OCI-LY3 (cell line): ENCODE results near the gene AIRE.

Experiments used
- H2AFZ ChIP-seq: fragments of 200-600, 300-600 bp; shearing (Covaris generic); 2 replicates; pipeline ENCODE4 v1.6.0; 2014; ENCODE audit warnings: antibody characterized with exemption, low read depth, low read length
- H3K27ac ChIP-seq: fragments of 200-600, 300-600 bp; sonication (generic); 2 replicates; pipeline ENCODE4 v1.5.1; 2014; ENCODE audit warnings: mild to moderate bottlenecking, low read length, moderate library complexity, mixed read lengths
- H3K27me3 ChIP-seq: fragments of 200-600, 300-600 bp; sonication (generic); 2 replicates; pipeline ENCODE4 v1.6.1; 2014; ENCODE audit warnings: low read depth, low read length, mixed read lengths
- H3K36me3 ChIP-seq: fragments of 200-600, 300-600 bp; sonication (generic); replicated peaks from 2 replicates; pipeline ENCODE3; 2014; ENCODE audit warnings: low read depth, low read length, mixed read lengths
- H3K4me1 ChIP-seq: fragments of 300-600, 200-600 bp; sonication (generic); 2 replicates; pipeline ENCODE4 v1.6.1; 2014; ENCODE audit warnings: low read length, mixed read lengths
- H3K4me2 ChIP-seq: fragments of 200-600, 300-600 bp; sonication (generic); 2 replicates; pipeline ENCODE4 v1.6.1; 2014; ENCODE audit warnings: low read length, mixed read lengths
- H3K4me3 ChIP-seq: fragments of 300-600, 200-600 bp; sonication (generic); 2 replicates; pipeline ENCODE4 v1.5.1; 2014; ENCODE audit warnings: antibody characterized with exemption, mild to moderate bottlenecking, low read length, moderate library complexity
- H3K79me2 ChIP-seq: fragments of 300-600, 200-600 bp; shearing (Covaris generic); 2 replicates; pipeline ENCODE4 v1.6.1; 2014; ENCODE audit warnings: mild to moderate bottlenecking, low read length, mixed read lengths
- H3K9ac ChIP-seq: fragments of 300-600, 200-600 bp; shearing (Covaris generic); 2 replicates; pipeline ENCODE4 v1.6.0; 2014; ENCODE audit warnings: mild to moderate bottlenecking, low read length, moderate library complexity
- H3K9me3 ChIP-seq: fragments of 200-600, 300-600 bp; shearing (Covaris generic); 2 replicates; pipeline ENCODE4 v1.6.1; 2014; ENCODE audit warnings: low read length, mixed read lengths; ENCODE audit not compliant: insufficient read depth
- H4K20me1 ChIP-seq: fragments of 200-600, 300-600 bp; sonication (generic); 2 replicates; pipeline ENCODE4 v1.6.1; 2016; ENCODE audit warnings: low read length, mixed read lengths; ENCODE audit not compliant: insufficient read depth
- EZH2phosphoT487 ChIP-seq: fragments of 200-600 bp; shearing (Covaris generic); IDR thresholded peaks from 2 replicates; pipeline ENCODE4 v1.6.1; 2018; ENCODE audit warnings: antibody characterized with exemption, mixed run types, low read depth
- TF ChIP-seq, protein P1 (sequence below): fragments of 200-600, 300-600 bp; sonication (generic); IDR thresholded peaks from 2 replicates; pipeline ENCODE4 v1.5.1; 2014; ENCODE audit warnings: antibody characterized with exemption, low read length, low read depth

AIRE gene

DNA sequence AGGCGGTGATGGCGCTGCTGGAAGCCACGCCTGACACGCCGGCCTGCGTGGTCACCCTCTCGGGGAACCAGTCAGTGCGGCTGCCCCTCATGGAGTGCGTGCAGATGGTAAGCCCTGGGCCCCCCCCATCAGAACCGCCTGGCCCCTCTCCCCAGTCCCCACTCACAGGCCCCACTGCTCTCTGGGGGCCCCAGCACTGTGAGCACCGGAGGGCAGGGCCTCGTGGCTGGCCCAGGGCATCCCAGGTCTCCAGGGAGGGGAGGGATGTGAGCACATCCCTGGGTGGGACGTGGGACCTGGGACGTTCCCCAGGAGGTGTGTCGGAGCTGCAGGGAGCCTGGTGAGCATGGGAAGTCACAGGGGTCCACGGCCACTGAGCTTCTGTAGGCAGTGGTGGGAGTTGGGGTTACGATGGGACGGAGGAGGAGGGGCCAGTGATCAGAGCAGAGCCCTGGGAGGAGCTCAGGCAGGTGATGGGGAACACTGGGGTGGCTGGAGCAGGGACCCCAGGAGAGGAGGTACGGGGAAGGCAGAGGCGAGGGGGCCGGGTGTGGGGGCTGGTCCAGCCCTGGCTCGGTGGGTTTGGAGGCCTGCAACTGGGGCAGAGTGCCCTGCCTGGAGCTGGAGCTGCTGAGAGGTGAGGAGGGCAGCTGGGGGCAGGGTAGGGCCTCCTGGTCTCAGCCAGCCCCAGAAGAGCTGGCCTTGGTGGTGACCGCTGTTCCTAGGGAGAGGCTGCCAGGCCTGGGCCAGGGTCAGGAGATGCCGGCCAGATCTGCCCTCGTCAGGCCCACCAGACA is 33.0 kb downstream of the AIRE start:
- Histone ChIP-seq H3K4me1 (no peaks in the 10 kb centered on the region), H3K27me3 (no peaks in the 10 kb centered on the region), H3K79me2 (no peaks in the 10 kb centered on the region), H3K9ac (no peak overlapping the region), H3K27ac (no peak overlapping the region), H4K20me1 (no peaks in the 10 kb centered on the region), H2AFZ (no peak overlapping the region), H3K4me3 (no peak overlapping the region), H3K36me3 (peaks cover 9% of the 10 kb centered on the region), H3K9me3 (no peaks in the 10 kb centered on the region), H3K4me2 (no peak overlapping the region)
- TF ChIP-seq EZH2phosphoT487, result no peak
- TF ChIP-seq, protein P1, sequence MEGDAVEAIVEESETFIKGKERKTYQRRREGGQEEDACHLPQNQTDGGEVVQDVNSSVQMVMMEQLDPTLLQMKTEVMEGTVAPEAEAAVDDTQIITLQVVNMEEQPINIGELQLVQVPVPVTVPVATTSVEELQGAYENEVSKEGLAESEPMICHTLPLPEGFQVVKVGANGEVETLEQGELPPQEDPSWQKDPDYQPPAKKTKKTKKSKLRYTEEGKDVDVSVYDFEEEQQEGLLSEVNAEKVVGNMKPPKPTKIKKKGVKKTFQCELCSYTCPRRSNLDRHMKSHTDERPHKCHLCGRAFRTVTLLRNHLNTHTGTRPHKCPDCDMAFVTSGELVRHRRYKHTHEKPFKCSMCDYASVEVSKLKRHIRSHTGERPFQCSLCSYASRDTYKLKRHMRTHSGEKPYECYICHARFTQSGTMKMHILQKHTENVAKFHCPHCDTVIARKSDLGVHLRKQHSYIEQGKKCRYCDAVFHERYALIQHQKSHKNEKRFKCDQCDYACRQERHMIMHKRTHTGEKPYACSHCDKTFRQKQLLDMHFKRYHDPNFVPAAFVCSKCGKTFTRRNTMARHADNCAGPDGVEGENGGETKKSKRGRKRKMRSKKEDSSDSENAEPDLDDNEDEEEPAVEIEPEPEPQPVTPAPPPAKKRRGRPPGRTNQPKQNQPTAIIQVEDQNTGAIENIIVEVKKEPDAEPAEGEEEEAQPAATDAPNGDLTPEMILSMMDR, result no peak

DNA sequence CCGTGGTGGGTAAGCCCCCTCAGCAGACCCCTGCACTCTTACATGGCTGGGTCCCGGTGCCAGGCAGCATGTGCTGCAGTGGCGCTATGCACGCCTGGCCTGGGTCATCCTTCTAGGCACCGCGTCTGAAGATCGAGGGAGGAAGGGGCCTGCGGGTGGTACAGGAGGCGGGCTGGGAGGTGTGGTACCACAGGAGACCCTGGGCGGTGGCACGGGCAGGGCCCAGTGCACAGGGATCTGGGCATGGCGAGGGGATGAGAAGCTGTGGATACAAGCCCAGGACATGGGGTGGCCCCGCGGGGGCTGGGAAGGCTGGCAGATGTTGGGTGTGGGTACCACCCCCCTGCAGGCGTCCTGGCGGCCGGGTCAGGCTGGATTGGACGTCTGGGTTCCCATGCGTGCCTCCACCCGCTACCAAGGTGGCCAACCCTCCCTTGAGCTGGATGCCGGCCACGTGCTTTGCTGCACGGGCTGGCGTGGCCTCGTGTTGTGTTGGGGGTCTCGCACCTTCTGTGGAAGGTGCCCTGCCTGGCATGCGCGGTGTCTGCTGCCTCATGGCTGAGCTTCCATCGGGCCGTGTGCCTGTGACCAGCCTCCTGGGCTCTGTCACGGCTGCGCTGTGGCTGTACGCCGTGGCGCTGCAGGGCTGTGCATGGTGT is 33.9 kb downstream of the AIRE start:
- Histone ChIP-seq H3K9ac (no peak overlapping the region), H3K9me3 (no peaks in the 10 kb centered on the region), H2AFZ (no peak overlapping the region), H3K4me3 (no peak overlapping the region), H3K4me2 (no peak overlapping the region), H3K27me3 (no peaks in the 10 kb centered on the region), H3K4me1 (no peaks in the 10 kb centered on the region), H3K79me2 (no peaks in the 10 kb centered on the region), H3K36me3 (peaks cover 6% of the 10 kb centered on the region), H4K20me1 (no peaks in the 10 kb centered on the region), H3K27ac (no peak overlapping the region)
- no peak for TF ChIP-seq EZH2phosphoT487
- TF ChIP-seq, protein P1, result no peak

DNA sequence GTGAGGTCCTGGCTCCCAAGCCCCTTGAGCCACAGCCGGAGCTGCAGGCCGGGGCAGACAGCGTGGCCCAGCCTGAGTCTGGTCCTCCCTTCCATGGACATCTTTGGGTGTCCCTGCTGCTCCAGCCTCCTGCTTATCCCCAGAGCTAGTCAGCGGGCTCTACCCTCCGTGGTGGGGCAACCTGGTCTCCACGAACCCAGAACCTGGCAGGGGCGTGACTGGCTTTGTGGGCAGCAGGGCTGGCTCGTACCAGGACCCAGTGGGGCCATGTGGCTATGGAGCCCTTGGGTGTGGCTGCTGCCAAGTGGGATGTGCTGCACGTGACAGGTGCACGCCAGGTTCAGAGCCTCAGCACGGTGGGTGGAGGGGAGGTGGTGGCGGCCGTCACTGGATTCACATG is 35.2 kb downstream of the AIRE start:
- H3K27ac ChIP-seq, result no peak overlapping the region
- H3K4me2 ChIP-seq, result no peak overlapping the region
- no peak overlapping the region for H3K9ac ChIP-seq
- no peaks in the 10 kb centered on the region for H3K27me3 ChIP-seq
- H3K9me3 ChIP-seq, result no peaks in the 10 kb centered on the region
- H3K36me3 ChIP-seq, result peaks cover 3% of the 10 kb centered on the region
- no peak overlapping the region for H2AFZ ChIP-seq
- no peak overlapping the region for H3K4me3 ChIP-seq
- H3K4me1 ChIP-seq, result no peaks in the 10 kb centered on the region
- H3K79me2 ChIP-seq, result no peaks in the 10 kb centered on the region
- TF ChIP-seq, protein P1, result no peak
- TF ChIP-seq EZH2phosphoT487, result no peak
- no peaks in the 10 kb centered on the region for H4K20me1 ChIP-seq

DNA sequence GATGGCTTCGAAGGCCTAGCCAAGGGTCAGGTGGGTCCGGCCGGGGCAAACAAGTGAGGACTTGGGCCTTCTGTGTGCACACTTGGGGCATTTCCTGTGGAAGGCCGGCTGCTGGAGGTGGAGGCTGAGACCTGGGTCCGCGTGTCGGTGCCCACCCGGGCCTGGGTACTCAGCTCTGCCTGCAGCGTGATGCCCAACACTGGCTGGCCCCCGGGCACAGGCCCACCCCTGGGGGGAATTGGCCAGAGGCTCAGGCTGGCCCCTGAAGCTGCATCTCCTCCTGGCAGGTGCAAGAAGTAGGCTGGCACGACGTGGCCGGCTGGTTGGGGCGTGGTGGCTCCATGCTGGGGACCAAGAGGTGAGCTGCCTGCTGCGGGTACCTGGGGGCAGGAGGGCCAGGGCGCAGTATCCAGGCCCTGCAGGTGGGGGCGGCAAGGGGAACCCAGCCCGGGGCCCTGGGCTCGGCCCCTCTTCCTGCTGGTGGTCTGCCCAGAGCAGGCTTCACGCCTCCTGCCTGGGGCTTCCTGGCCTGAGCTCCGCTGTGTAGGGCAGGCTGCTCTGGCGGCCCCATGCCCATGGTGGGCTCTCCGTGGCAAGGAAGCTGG is 36.3 kb downstream of the AIRE start:
- TF ChIP-seq, protein P1, result no peak
- no peaks in the 10 kb centered on the region for H3K9me3 ChIP-seq
- no peak overlapping the region for H2AFZ ChIP-seq
- no peaks in the 10 kb centered on the region for H3K79me2 ChIP-seq
- peaks cover 3% of the 10 kb centered on the region for H3K36me3 ChIP-seq
- no peak overlapping the region for H3K27ac ChIP-seq
- no peaks in the 10 kb centered on the region for H3K27me3 ChIP-seq
- H3K9ac ChIP-seq, result no peak overlapping the region
- no peak overlapping the region for H3K4me2 ChIP-seq
- H4K20me1 ChIP-seq, result no peaks in the 10 kb centered on the region
- H3K4me1 ChIP-seq, result no peaks in the 10 kb centered on the region
- H3K4me3 ChIP-seq, result no peak overlapping the region
